ENCODE data around the gene C10orf143. TPM values are rescaled to one million over a fixed set of nuclear protein-coding genes. Genes with fewer than 3 reads are reported as not detected.

The C10orf143 gene
- total and polyA plus RNA-seq, 2 of the 8 experiments (the other 6 are each of a cell fraction or from before 2014, with no cell fraction given), result 1.6 to 2.0 TPM

DNA sequence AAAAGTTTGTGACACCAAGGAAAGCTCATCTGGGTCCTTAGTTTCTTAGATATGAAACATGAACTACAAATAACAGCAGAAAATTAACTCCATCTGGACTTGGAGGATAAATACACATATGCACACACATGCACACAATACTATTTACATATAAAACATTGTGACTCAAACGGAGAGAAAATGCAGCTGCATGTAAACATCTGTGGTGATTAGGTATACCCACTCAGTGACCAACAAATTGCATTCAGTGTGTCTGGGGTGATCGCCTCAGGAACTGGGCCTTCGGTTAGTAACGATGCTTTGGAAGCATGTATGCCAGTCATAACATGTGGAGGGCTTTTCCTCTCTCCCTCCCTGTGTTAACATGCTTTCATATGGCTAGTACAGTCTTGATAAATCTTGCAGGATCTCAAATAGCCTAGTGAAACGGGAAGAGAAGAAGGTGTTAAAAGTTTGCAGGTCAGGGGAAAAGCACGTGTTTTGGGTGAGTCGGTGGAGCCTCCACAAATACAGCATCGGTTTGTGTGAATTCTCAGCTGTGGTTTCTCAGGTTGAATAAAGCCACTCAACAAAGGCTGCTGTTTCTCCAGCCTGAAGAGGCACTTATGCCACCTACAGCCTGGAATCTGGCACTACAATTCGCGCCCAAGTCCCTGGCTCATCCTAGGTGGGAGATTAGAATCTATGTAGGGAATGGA lies 16.9 kb upstream of the C10orf143 start:
- Histone ChIP-seq H2BK20ac (ENCODE audit: low read length) (no peak overlapping the region), H4K5ac (ENCODE audit: insufficient read length, low read depth, low read length) (no peak overlapping the region), H3K18ac (ENCODE audit: extremely low read depth, low read length) (no peak overlapping the region), H2BK15ac (ENCODE audit: low read length) (no peak overlapping the region), H2BK5ac (ENCODE audit: low read depth, low read length) (no peak overlapping the region), H3K23me2 (ENCODE audit: low read depth, low read length) (peaks cover 1% of the 10 kb centered on the region; the same call in 1 of the 2 replicates), H3K79me2 (ENCODE audit: control insufficient read depth in 1 of 2, insufficient read depth in 2 of 2, low read length in 2 of 2) (no peaks in the 10 kb centered on the region), H3K56ac (replicated peaks; ENCODE audit: insufficient read length, low read depth, low read length) (no peak overlapping the region), H3K23ac (ENCODE audit: insufficient read length) (no peak overlapping the region), H3K27ac (ENCODE audit: low read depth, low read length) (no peak overlapping the region), H3K4me1 (replicated peaks in 1 of 4; ENCODE audit: control insufficient read depth in 3 of 4, insufficient read depth in 4 of 4, low read length in 3 of 4) (peaks cover 2 to 4% (median 3%) of the 10 kb centered on the region in 4 experiments; a peak in 4 of 7 replicates), H3K4ac (replicated peaks; ENCODE audit: insufficient read length, low read depth, low read length) (no peak overlapping the region), H4K91ac (replicated peaks; ENCODE audit: insufficient read length, low read length) (no peak overlapping the region), H3K9me3 (ENCODE audit: insufficient read depth in 2 of 2, low read depth in 1 of 2, low read length in 1 of 2) (no peaks in the 10 kb centered on the region), H4K20me1 (replicated peaks in 1 of 2; ENCODE audit: control insufficient read depth in 1 of 2, insufficient read depth in 2 of 2, low read length in 2 of 2) (no peaks in the 10 kb centered on the region), H2BK12ac (ENCODE audit: low read depth, low read length) (peak overlapping the region; percentile 64; the same call in 1 of the 2 replicates), H2AFZ (ENCODE audit: low read length) (peak overlapping the region; percentile 73; the same call in 1 of the 2 replicates), H4K8ac (ENCODE audit: extremely low read depth, insufficient read depth, low read length) (no peak overlapping the region), H3K27me3 (replicated peaks in 1 of 4; ENCODE audit: control insufficient read depth in 3 of 4, extremely low read depth in 1 of 4, insufficient read depth in 3 of 4, low read length in 3 of 4) (peaks cover 0 to 4% (median 2%) of the 10 kb centered on the region in 4 experiments; a peak in 1 of 7 replicates), H2BK120ac (replicated peaks; ENCODE audit: low read depth, low read length) (peak overlapping the region; percentile 71), H3K36me3 (ENCODE audit: control insufficient read depth in 2 of 4, insufficient read depth in 4 of 4, low read length in 3 of 4) (no peaks in the 10 kb centered on the region), H3K4me2 (ENCODE audit: insufficient read depth in 1 of 2, low read depth in 2 of 2, low read length in 2 of 2) (no peak overlapping the region), H3K79me1 (ENCODE audit: low read depth, low read length) (no peaks in the 10 kb centered on the region), H2AK5ac (ENCODE audit: low read depth, low read length) (no peak overlapping the region), H3K14ac (ENCODE audit: insufficient read length) (no peak overlapping the region), H3K9ac (replicated peaks in 1 of 4; ENCODE audit: extremely low read depth in 1 of 4, low read depth in 3 of 4, low read length in 3 of 4) (no peak overlapping the region), H3K4me3 (ENCODE audit: extremely low read depth in 1 of 4, insufficient read depth in 2 of 4, low read depth in 3 of 4, low read length in 4 of 4) (no peak overlapping the region)
- FAIRE-seq, result peak; percentile 96
- CTCF ChIA-PET (ENCODE audit: partially characterized antibody), result interaction anchor here (0.7 to 4.0 kb wide), 27 partner anchors 9 to 272 kb away, joined by 3 to 31 read pairs (median 3); partner anchors contain the start of genes C10orf143 and GLRX3
- DNase-seq (ENCODE audit: low read depth in 1 of 2, low spot score in 2 of 2), result peak in 1 of 2 experiments; percentile 79
- POLR2A ChIA-PET (ENCODE audit: partially characterized antibody), result interaction anchor here (0.6 to 2.8 kb wide), 4 partner anchors 9 to 85 kb away, joined by 3 to 15 read pairs (median 4); partner anchors contain the start of genes C10orf143 and GLRX3
- WGBS, 2 experiments (ENCODE audit: extremely low coverage in 1 of 2, insufficient coverage in 1 of 2, insufficient read length in 1 of 2, insufficient replicate concordance in 2 of 2, low coverage in 1 of 2, low lambda C conversion rate in 2 of 2, missing lambda C conversion rate in 1 of 2), result 42% methylated on average over 10 of the region's 10 CpGs; no CpG with 5 or more reads in 1 of the 2 experiments
- TF ChIP-seq, protein P1, sequence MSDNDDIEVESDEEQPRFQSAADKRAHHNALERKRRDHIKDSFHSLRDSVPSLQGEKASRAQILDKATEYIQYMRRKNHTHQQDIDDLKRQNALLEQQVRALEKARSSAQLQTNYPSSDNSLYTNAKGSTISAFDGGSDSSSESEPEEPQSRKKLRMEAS (IDR thresholded peaks at IDR 0.05), result peak; percentile 90
- TF ChIP-seq TEAD4 (IDR thresholded peaks at IDR 0.05; ENCODE audit: low read depth, low read length) (peak; percentile 99), RAD21 (IDR thresholded peaks at IDR 0.05 in 1 of 2, conservative IDR thresholded peaks at IDR 0.05 in 1 of 2; ENCODE audit: low read depth in 2 of 2, low read length in 2 of 2) (peak; percentile 65 to 74), CEBPB (IDR thresholded peaks at IDR 0.05; ENCODE audit: low read depth, low read length) (no peak), EGR1 (IDR thresholded peaks at IDR 0.05; ENCODE audit: borderline replicate concordance, low read depth, low read length) (no peak), YY1 (IDR thresholded peaks at IDR 0.05; ENCODE audit: low read depth, low read length) (0 out of 2 replicates have a peak, but pooled peaks have one; percentile 22)
- TF ChIP-seq, protein P2, sequence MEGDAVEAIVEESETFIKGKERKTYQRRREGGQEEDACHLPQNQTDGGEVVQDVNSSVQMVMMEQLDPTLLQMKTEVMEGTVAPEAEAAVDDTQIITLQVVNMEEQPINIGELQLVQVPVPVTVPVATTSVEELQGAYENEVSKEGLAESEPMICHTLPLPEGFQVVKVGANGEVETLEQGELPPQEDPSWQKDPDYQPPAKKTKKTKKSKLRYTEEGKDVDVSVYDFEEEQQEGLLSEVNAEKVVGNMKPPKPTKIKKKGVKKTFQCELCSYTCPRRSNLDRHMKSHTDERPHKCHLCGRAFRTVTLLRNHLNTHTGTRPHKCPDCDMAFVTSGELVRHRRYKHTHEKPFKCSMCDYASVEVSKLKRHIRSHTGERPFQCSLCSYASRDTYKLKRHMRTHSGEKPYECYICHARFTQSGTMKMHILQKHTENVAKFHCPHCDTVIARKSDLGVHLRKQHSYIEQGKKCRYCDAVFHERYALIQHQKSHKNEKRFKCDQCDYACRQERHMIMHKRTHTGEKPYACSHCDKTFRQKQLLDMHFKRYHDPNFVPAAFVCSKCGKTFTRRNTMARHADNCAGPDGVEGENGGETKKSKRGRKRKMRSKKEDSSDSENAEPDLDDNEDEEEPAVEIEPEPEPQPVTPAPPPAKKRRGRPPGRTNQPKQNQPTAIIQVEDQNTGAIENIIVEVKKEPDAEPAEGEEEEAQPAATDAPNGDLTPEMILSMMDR (IDR thresholded peaks at IDR 0.05; ENCODE audit: control extremely low read depth in 1 of 3, insufficient read depth in 1 of 3, low read depth in 1 of 3, low read length in 3 of 3), result peak; percentile 73 to 90 (median 77)
- TF ChIP-seq, protein P3, sequence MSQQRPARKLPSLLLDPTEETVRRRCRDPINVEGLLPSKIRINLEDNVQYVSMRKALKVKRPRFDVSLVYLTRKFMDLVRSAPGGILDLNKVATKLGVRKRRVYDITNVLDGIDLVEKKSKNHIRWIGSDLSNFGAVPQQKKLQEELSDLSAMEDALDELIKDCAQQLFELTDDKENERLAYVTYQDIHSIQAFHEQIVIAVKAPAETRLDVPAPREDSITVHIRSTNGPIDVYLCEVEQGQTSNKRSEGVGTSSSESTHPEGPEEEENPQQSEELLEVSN (IDR thresholded peaks at IDR 0.05), result peak; percentile 86

Data from H1 (cell line).